Fibroblast of lung (primary cell): ENCODE results near the gene MICAL3. TPM values are rescaled to one million over a fixed set of nuclear protein-coding genes. Genes with fewer than 3 reads are reported as not detected.

Experiments used
- DNase-seq, 2 donors: peaks; one replicate each; pipeline versions ENCODE4 v3.0.0 to v3.0.0-alpha.2; 2010; ENCODE audit warnings: low read depth in 2 of 2
- H2AFZ ChIP-seq: 2 replicates; pipeline ENCODE4 v1.5.1; 2012; ENCODE audit warnings: low read length, control low read depth, inconsistent platforms
- H3K27ac ChIP-seq: 2 replicates; pipeline ENCODE4 v1.5.1; 2011; ENCODE audit warnings: low read length, control low read depth; ENCODE audit not compliant: insufficient read depth
- H3K27me3 ChIP-seq: 2 replicates; pipeline ENCODE4 v1.5.1; 2011; ENCODE audit warnings: mild to moderate bottlenecking, low read length; ENCODE audit not compliant: control insufficient read depth, insufficient read depth
- H3K36me3 ChIP-seq: 2 replicates; pipeline ENCODE4 v1.5.1; 2011; ENCODE audit warnings: low read length; ENCODE audit not compliant: control insufficient read depth, insufficient read depth
- H3K4me1 ChIP-seq: 2 replicates; pipeline ENCODE4 v1.5.1; 2011; ENCODE audit warnings: low read length; ENCODE audit not compliant: control insufficient read depth, insufficient read depth; ENCODE audit errors: extremely low read depth
- H3K4me2 ChIP-seq: 2 replicates; pipeline ENCODE4 v1.5.1; 2011; ENCODE audit warnings: low read length, control low read depth; ENCODE audit not compliant: insufficient read depth; ENCODE audit errors: extremely low read depth
- H3K4me3 ChIP-seq, 4 experiments: fragments of 200-600 bp in 1 of 4; sonication (generic) in 1 of 4; replicated peaks in 1 of 4; 2 replicates each; pipeline ENCODE4 v1.5.1; 2011 to 2016; ENCODE audit warnings: low read length in 4 of 4, low read depth in 3 of 4, mild to moderate bottlenecking in 3 of 4, control low read depth in 2 of 4, inconsistent platforms in 1 of 4, mixed read lengths in 1 of 4; ENCODE audit not compliant: insufficient read depth in 1 of 4; ENCODE audit errors: control extremely low read depth in 1 of 4
- H3K79me2 ChIP-seq: 2 replicates; pipeline ENCODE4 v1.5.1; 2012; ENCODE audit warnings: mild to moderate bottlenecking, low read length, inconsistent platforms; ENCODE audit not compliant: control insufficient read depth, insufficient read depth
- H3K9ac ChIP-seq: 2 replicates; pipeline ENCODE4 v1.5.1; 2011; ENCODE audit warnings: mild to moderate bottlenecking, low read length, control low read depth; ENCODE audit not compliant: insufficient read depth
- H3K9me3 ChIP-seq: 2 replicates; pipeline ENCODE4 v1.5.1; 2012; ENCODE audit warnings: low read depth, low read length; ENCODE audit not compliant: control insufficient read depth, insufficient read depth
- H4K20me1 ChIP-seq: 2 replicates; pipeline ENCODE4 v1.5.1; 2011; ENCODE audit warnings: low read length; ENCODE audit not compliant: control insufficient read depth, insufficient read depth; ENCODE audit errors: extremely low read depth
- CTCF ChIP-seq, 2 donors: IDR thresholded peaks in 1 of 2; conservative IDR thresholded peaks in 1 of 2; 1 replicate in 1 of 2; 2 replicates in 1 of 2; pipeline ENCODE4 v1.5.1; 2011 to 2012; ENCODE audit warnings: low read length in 2 of 2, control low read depth in 1 of 2, inconsistent platforms in 1 of 2, low read depth in 1 of 2, mild to moderate bottlenecking in 1 of 2
- EZH2 ChIP-seq: IDR thresholded peaks from 2 replicates; pipeline ENCODE4 v1.5.1; 2012; ENCODE audit warnings: low read length, control low read depth, mild to moderate bottlenecking; ENCODE audit errors: missing control alignments
- polyA plus RNA-seq, 2 donors: library from polyadenylated mRNA; depleted of rRNA in 1 of 2; stranded (reverse) in 1 of 2; unstranded in 1 of 2; fragments of >200 nt; gene quantifications; 2 replicates each; pipeline ENCODE4 v1.2.1, GENCODE V29; 2011 to 2012; ENCODE audit warnings: missing spikeins in 1 of 2
- total RNA-seq: library from RNA; depleted of rRNA; stranded (reverse); fragments of >200 nt; gene quantifications from 2 replicates; pipeline ENCODE4 v1.2.1, GENCODE V29; 2014

The MICAL3 gene
- total and polyA plus RNA-seq, 2 donors (not counting 1 experiment from before 2014, with no cell fraction given): 10.8 to 22.6 TPM

GRCh38 chr22:17968126-17968525, 56.2 kb downstream of the MICAL3 start:
- H3K36me3 ChIP-seq: no peaks in the 10 kb centered on the region
- H3K27ac ChIP-seq: no peak overlapping the region
- H3K4me3 ChIP-seq: no peak overlapping the region
- no peaks in the 10 kb centered on the region for H3K9me3 ChIP-seq
- H3K4me1 ChIP-seq: peaks cover 26% of the 10 kb centered on the region
- TF ChIP-seq EZH2: no peak
- no peak for TF ChIP-seq CTCF (conservative IDR thresholded peaks at IDR 0.05 in 1 of 2, IDR thresholded peaks at IDR 0.05 in 1 of 2; ENCODE audit: low read depth in 1 of 2, low read length in 2 of 2)
- H2AFZ ChIP-seq: no peak overlapping the region
- peaks cover 3% of the 10 kb centered on the region for H4K20me1 ChIP-seq
- DNase-seq: no peak
- peaks cover 41% of the 10 kb centered on the region for H3K79me2 ChIP-seq
- H3K9ac ChIP-seq: no peak overlapping the region
- H3K4me2 ChIP-seq: no peak overlapping the region
- no peaks in the 10 kb centered on the region for H3K27me3 ChIP-seq

- no peak for DNase-seq
- Histone ChIP-seq H3K79me2 (peaks cover 34% of the 10 kb centered on the region), H3K4me1 (peaks cover 11% of the 10 kb centered on the region), H3K36me3 (no peaks in the 10 kb centered on the region), H3K27ac (no peak overlapping the region), H3K4me2 (no peak overlapping the region), H4K20me1 (peaks cover 3% of the 10 kb centered on the region), H3K27me3 (no peaks in the 10 kb centered on the region), H3K9me3 (no peaks in the 10 kb centered on the region), H3K9ac (no peak overlapping the region), H3K4me3 (no peak overlapping the region), H2AFZ (no peak overlapping the region)
- no peak for TF ChIP-seq EZH2
- TF ChIP-seq CTCF (conservative IDR thresholded peaks at IDR 0.05 in 1 of 2, IDR thresholded peaks at IDR 0.05 in 1 of 2; ENCODE audit: low read depth in 1 of 2, low read length in 2 of 2): no peak
These were observed 58.0 kb downstream of the MICAL3 start for GRCh38 chr22:17966403-17966717.

GRCh38 chr22:17965538-17966402, 58.6 kb downstream of the MICAL3 start:
- TF ChIP-seq CTCF (conservative IDR thresholded peaks at IDR 0.05 in 1 of 2, IDR thresholded peaks at IDR 0.05 in 1 of 2; ENCODE audit: low read depth in 1 of 2, low read length in 2 of 2): no peak
- no peak for TF ChIP-seq EZH2
- H3K9ac ChIP-seq: no peak overlapping the region
- H3K4me2 ChIP-seq: no peak overlapping the region
- no peak overlapping the region for H3K27ac ChIP-seq
- no peak for DNase-seq
- H3K36me3 ChIP-seq: no peaks in the 10 kb centered on the region
- H2AFZ ChIP-seq: no peak overlapping the region
- H3K27me3 ChIP-seq: no peaks in the 10 kb centered on the region
- peaks cover 30% of the 10 kb centered on the region for H3K79me2 ChIP-seq
- peaks cover 3% of the 10 kb centered on the region for H4K20me1 ChIP-seq
- H3K4me1 ChIP-seq: peaks cover 11% of the 10 kb centered on the region
- H3K9me3 ChIP-seq: no peaks in the 10 kb centered on the region
- H3K4me3 ChIP-seq: no peak overlapping the region
